Panc1 (cell line): ENCODE measurements around the gene SPIB.

Experiments
- CTCF ChIP-seq: fragments of 450-650 bp; IDR thresholded peaks from 2 replicates; pipeline ENCODE4 v1.5.1; 2017; ENCODE audit warnings: mild to moderate bottlenecking
- SIN3A ChIP-seq: IDR thresholded peaks from 2 replicates; pipeline ENCODE4 v1.6.1; 2012; ENCODE audit warnings: low read depth, mild to moderate bottlenecking, low read length, moderate library complexity, borderline replicate concordance; ENCODE audit not compliant: insufficient read depth

GRCh38 chr19:50413096-50413495, 5.6 kb upstream of the SPIB start:
- no peak for TF ChIP-seq CTCF
- TF ChIP-seq SIN3A: no peak
